Tibial nerve (tissue), 4 donors: ENCODE results near the gene SPATA13.

Experiments
- CTCF ChIP-seq, 5 experiments: fragments of 200-600 bp in 3 of 5; fragments of 450-650 bp in 2 of 5; sonication (generic) in 3 of 5; IDR thresholded peaks; one replicate each; pipeline ENCODE4 v1.5.1; 2016 to 2019; ENCODE audit warnings: antibody characterized with exemption in 5 of 5, mild to moderate bottlenecking in 3 of 5, moderate library complexity in 2 of 5
- EP300 ChIP-seq, 2 donors: sonication (generic); formaldehyde crosslinking; IDR thresholded peaks; one replicate each; pipeline ENCODE4 v1.6.1; 2017; ENCODE audit warnings: antibody characterized with exemption in 2 of 2, mild to moderate bottlenecking in 1 of 2
- POLR2A ChIP-seq, 2 donors: fragments of 450-650 bp; IDR thresholded peaks; one replicate each; pipeline ENCODE4 v1.6.1; 2017; ENCODE audit warnings: antibody characterized with exemption in 2 of 2, mild to moderate bottlenecking in 2 of 2, moderate library complexity in 2 of 2

- TF ChIP-seq CTCF (IDR thresholded peaks at IDR 0.05): no peak
- no peak for TF ChIP-seq EP300 (IDR thresholded peaks at IDR 0.05)
- no peak for TF ChIP-seq POLR2A (IDR thresholded peaks at IDR 0.05)
Measured at GRCh38 chr13:24146961-24147569, 13.5 kb upstream of the SPATA13 start.
